ENCODE data around the gene LAMA2. TPM values are rescaled to one million over a fixed set of nuclear protein-coding genes. Genes with fewer than 3 reads are reported as not detected.

LAMA2 gene
- total and polyA plus RNA-seq, 2 experiments from 2014 or later: 0.91 to 6.4 TPM

GRCh38 chr6:128857806-128858205 is 25.1 kb upstream of the LAMA2 start:
- Mint-ChIP-seq H3K27ac (no peak overlapping the region), H3K36me3 (ENCODE audit: low read depth) (no peaks in the 10 kb centered on the region), H3K4me3 (no peak overlapping the region), H3K4me1 (no peaks in the 10 kb centered on the region), H3K27me3 (ENCODE audit: insufficient read depth, low read depth, poor library complexity) (no peaks in the 10 kb centered on the region), H3K9me3 (peaks cover 11% of the 10 kb centered on the region)
- Histone ChIP-seq H3K79me2 (replicated peaks; ENCODE audit: insufficient read depth) (no peaks in the 10 kb centered on the region), H3K27ac (ENCODE audit: low read depth) (no peak overlapping the region), H3K4me1 (ENCODE audit: insufficient read depth) (no peaks in the 10 kb centered on the region), H4K20me1 (replicated peaks; ENCODE audit: insufficient read depth) (no peaks in the 10 kb centered on the region), H2AFZ (peak overlapping the region; percentile 60; the same call in 1 of the 2 replicates), H3F3A (replicated peaks; ENCODE audit: low read depth) (no peaks in the 10 kb centered on the region), H3K27me3 (ENCODE audit: insufficient read depth) (no peaks in the 10 kb centered on the region), H3K36me3 (ENCODE audit: insufficient read depth) (no peaks in the 10 kb centered on the region; the same call in 1 of the 2 replicates), H3K4me3 (no peak overlapping the region), H3K9me2 (ENCODE audit: insufficient read depth) (peaks cover 4% of the 10 kb centered on the region; the same call in 1 of the 2 replicates), H3K4me2 (no peak overlapping the region)
- no peak for ATAC-seq
- DNase-seq (ENCODE audit: low spot score): no peak
- TF ChIP-seq ZNF114 (CRISPR knock-in tag; IDR thresholded peaks at IDR 0.05) (no peak), JUNB (IDR thresholded peaks at IDR 0.05; ENCODE audit: unreplicated experiment) (no peak), REST (IDR thresholded peaks at IDR 0.05; ENCODE audit: unreplicated experiment) (no peak), POLR2AphosphoS5 (IDR thresholded peaks at IDR 0.05; ENCODE audit: low read depth) (no peak), NANOG (IDR thresholded peaks at IDR 0.05; ENCODE audit: borderline replicate concordance) (no peak), ETS1 (IDR thresholded peaks at IDR 0.05) (no peak), CREB1 (CRISPR knock-in tag; IDR thresholded peaks at IDR 0.05; ENCODE audit: low read depth) (no peak), CTCF (conservative IDR thresholded peaks at IDR 0.05; ENCODE audit: low read depth in 2 of 2) (no peak), STAT1 (IDR thresholded peaks at IDR 0.05; ENCODE audit: unreplicated experiment) (no peak), EZH2 (IDR thresholded peaks at IDR 0.05; ENCODE audit: low read depth, unreplicated experiment) (no peak), ZNF331 (CRISPR knock-in tag; IDR thresholded peaks at IDR 0.05; ENCODE audit: low read depth) (no peak), ZNF462 (CRISPR knock-in tag; IDR thresholded peaks at IDR 0.05) (no peak), EZH2phosphoT487 (IDR thresholded peaks at IDR 0.05; ENCODE audit: unreplicated experiment) (no peak)
